Naive thymus-derived CD8-positive, alpha-beta T cell (primary cell): ENCODE measurements around the gene NPM3. TPM values are rescaled to one million over a fixed set of nuclear protein-coding genes. Genes with fewer than 3 reads are reported as not detected.

Experiments
- ATAC-seq, 2 donors: fragments of 150-1000 bp; cut with Tn5 transposase in 1 of 2; sonication (Bioruptor Pico), chemical (Tn5 transposase) in 1 of 2; 1 replicate in 1 of 2; 2 replicates in 1 of 2; pipeline ENCODE4 v1.10.0; 2021; ENCODE audit warnings: mild to moderate bottlenecking in 2 of 2, moderate library complexity in 2 of 2
- POLR2A ChIA-PET: fragments of 350-600 bp; sonication (Branson Sonifier 250); formaldehyde crosslinking; loops from one replicate; lab custom pipeline; 2021; ENCODE audit warnings: antibody characterized with exemption; lab: Charles Lee
- DNase-seq, 10 donors: peaks; one replicate each; pipeline versions ENCODE4 v3.0.0 to v3.0.0-alpha.2; 2020 to 2022
- H3K27ac Mint-ChIP-seq, 10 donors: one replicate each; pipeline ENCODE4 v1.8.0; 2020 to 2022; ENCODE audit warnings: mild to moderate bottlenecking in 10 of 10, mixed read lengths in 10 of 10, moderate library complexity in 4 of 10, inconsistent platforms in 1 of 10
- H3K27me3 Mint-ChIP-seq, 5 donors: one replicate each; pipeline ENCODE4 v1.8.0; 2021 to 2022; ENCODE audit warnings: mixed read lengths in 5 of 5
- H3K36me3 Mint-ChIP-seq, 3 donors: one replicate each; pipeline ENCODE4 v1.8.0; 2020 to 2022; ENCODE audit warnings: mixed read lengths in 3 of 3, mild to moderate bottlenecking in 2 of 3, inconsistent platforms in 1 of 3
- H3K4me1 Mint-ChIP-seq, 4 donors: one replicate each; pipeline ENCODE4 v1.8.0; 2021 to 2022; ENCODE audit warnings: mixed read lengths in 4 of 4
- H3K4me3 Mint-ChIP-seq, 10 donors: one replicate each; pipeline ENCODE4 v1.8.0; 2020 to 2022; ENCODE audit warnings: mild to moderate bottlenecking in 10 of 10, mixed read lengths in 10 of 10, moderate library complexity in 6 of 10, inconsistent platforms in 1 of 10
- H3K9me3 Mint-ChIP-seq, 9 donors: one replicate each; pipeline ENCODE4 v1.8.0; 2020 to 2022; ENCODE audit warnings: mixed read lengths in 9 of 9, mild to moderate bottlenecking in 3 of 9, inconsistent platforms in 1 of 9, moderate library complexity in 1 of 9
- polyA plus RNA-seq, 3 donors: library from polyadenylated mRNA; unstranded; fragments of 300-500 nt; fragmentation: Illumina TruSeq; gene quantifications; one replicate each; pipeline ENCODE4 v1.2.3, GENCODE V29; 2021
- total RNA-seq, 8 experiments: library from RNA in 2 of 8; stranded (reverse) in 2 of 8; gene quantifications; one replicate each; pipeline ENCODE4 v1.2.3 and lab custom pipeline; 2021 to 2026

Gene NPM3
- total and polyA plus RNA-seq, 5 experiments from 2014 or later = 14.6 to 19.3 (median 18.9) TPM

- DNase-seq = no peak
- peaks cover 9 to 28% (median 15%) of the 10 kb centered on the region in 4 donors for H3K4me1 Mint-ChIP-seq
- no peaks in the 10 kb centered on the region for H3K36me3 Mint-ChIP-seq
- H3K27ac Mint-ChIP-seq = peak overlapping the region in 2 of 10 donors; percentile 5 to 15
- H3K4me3 Mint-ChIP-seq = no peak overlapping the region
- ATAC-seq = no peak
- H3K27me3 Mint-ChIP-seq = no peaks in the 10 kb centered on the region
- POLR2A ChIA-PET = no interaction called here
- H3K9me3 Mint-ChIP-seq = no peaks in the 10 kb centered on the region
Observed at GRCh38 chr10:101824736-101825135, 41.5 kb upstream of the NPM3 start.

DNA sequence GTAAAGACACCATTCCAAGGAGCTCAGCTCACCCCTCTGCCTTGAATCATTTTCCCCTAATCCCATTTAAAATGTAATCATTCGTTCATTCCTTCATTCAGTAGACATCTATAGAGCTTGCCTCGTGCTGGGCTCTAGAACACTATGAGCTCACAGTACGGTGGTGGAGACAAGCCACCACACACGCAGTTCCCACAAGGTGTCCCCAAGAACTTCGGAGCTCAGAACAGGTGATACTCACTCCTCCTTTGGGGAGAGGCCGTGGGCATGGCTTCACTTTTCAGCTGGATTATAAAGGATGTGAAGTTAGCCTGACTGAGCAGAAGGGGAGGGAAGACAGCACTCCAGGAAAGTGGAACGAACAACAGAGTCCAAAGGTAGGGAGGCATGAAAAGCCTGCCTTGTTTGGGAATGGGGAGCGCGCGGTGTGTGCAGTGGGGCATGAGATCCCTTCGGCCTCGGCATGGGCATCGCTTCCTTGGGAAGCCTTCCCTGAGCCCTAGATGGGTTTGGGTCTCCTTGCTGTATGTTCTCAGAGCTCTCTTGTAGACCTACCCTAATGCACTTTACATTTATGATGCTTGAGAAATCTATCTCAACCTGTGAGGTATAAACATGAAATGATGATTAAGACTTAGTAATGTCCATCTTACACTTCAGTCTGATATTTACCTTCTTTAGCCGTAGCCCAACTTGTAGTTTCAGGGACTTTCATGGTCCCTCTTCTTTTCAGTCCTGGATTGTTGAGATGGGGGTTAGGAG lies 35.8 kb upstream of the NPM3 start:
- DNase-seq (peak in 1 of 10 donors; percentile 73), ATAC-seq (peak; percentile 35 to 45)
- Mint-ChIP-seq H3K4me3 (peak overlapping the region; percentile 94 to 100 (median 98)), H3K27me3 (peaks cover 0 to 2% (median 0%) of the 10 kb centered on the region in 5 donors), H3K36me3 (peaks cover 0 to 9% (median 0%) of the 10 kb centered on the region in 3 donors), H3K4me1 (peaks cover 34 to 51% (median 39%) of the 10 kb centered on the region in 4 donors), H3K27ac (peak overlapping the region; percentile 96 to 99 (median 98)), H3K9me3 (no peaks in the 10 kb centered on the region)
- POLR2A ChIA-PET = interaction anchor here (0.6 to 5.9 kb wide), 23 partner anchors 10 to 840 kb away, joined by 3 to 118 read pairs (median 5); partner anchors contain the start of genes FBXL15, FBXW4, LDB1 and NOLC1

GRCh38 chr10:101818119-101818871 lies 35.0 kb upstream of the NPM3 start, which contains the start of gene OGA:
Gene OGA, minus strand, starts transcription at chr10:101818444. Its CDS starts 422 bp downstream, at chr10:101818022.
- Mint-ChIP-seq H3K27ac (peak within 1 kb of the TSS; percentile 96 to 99 (median 98)), H3K27me3 (peaks cover 0 to 2% (median 0%) of the 10 kb centered on the region in 5 donors), H3K9me3 (no peaks in the 10 kb centered on the region), H3K4me3 (peak within 1 kb of the TSS; percentile 94 to 100 (median 98)), H3K36me3 (peaks cover 0 to 17% (median 0%) of the 10 kb centered on the region in 3 donors), H3K4me1 (peaks cover 37 to 59% (median 46%) of the 10 kb centered on the region in 4 donors)
- ATAC-seq = peak; percentile 90 to 91
- peak; percentile 93 to 100 (median 98) for DNase-seq
- POLR2A ChIA-PET = interaction anchor here (0.6 to 5.9 kb wide), 26 partner anchors 9 to 841 kb away, joined by 3 to 118 read pairs (median 4); partner anchors contain the start of genes FBXL15, FBXW4, LDB1 and NOLC1

DNA sequence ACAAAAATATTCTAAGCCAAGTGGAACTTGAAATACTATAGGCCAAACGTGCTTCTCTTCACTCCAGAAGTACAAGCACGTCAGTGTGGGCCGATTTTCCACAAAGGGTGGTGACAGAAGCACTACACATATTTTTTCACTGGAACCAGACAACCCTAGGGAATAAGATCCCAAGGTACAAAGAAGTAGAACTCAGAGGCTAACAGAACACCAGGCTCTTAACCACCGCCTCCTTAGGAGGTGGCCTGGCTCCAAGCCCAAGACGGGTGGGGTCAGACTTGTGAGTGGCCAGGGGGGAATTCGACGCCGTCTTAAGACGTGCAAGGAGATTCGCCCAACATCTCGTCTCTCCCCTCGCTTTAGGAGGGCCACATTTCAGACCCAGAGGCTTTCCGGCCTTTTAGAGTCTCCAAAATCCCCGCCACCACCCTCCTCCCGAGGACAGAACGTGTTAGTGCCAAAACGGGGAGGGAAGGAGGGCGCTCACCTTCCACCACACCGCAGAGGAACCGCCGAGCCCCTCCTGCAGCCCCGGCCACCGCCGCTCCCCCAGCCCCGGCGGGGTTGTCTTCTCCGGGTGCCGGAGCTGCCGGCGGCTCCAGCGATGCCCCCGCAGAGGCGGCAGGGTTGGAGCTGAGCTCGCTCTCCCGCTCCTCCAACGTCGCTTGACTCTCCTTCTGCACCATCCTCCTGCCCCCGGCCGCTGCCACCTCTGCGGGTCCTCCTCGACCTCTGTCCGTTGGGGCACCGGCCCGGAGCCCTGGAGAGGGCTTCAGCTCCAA lies 34.3 kb upstream of the NPM3 start:
- peaks cover 0 to 24% (median 0%) of the 10 kb centered on the region in 3 donors for H3K36me3 Mint-ChIP-seq
- peaks cover 36 to 66% (median 53%) of the 10 kb centered on the region in 4 donors for H3K4me1 Mint-ChIP-seq
- H3K9me3 Mint-ChIP-seq = no peaks in the 10 kb centered on the region
- peak; percentile 6 to 19 for ATAC-seq
- POLR2A ChIA-PET = interaction anchor here (0.6 to 5.9 kb wide), 25 partner anchors 12 to 824 kb away, joined by 3 to 118 read pairs (median 5); partner anchors contain the start of genes FBXL15, FBXW4, LDB1 and NOLC1
- H3K4me3 Mint-ChIP-seq = peak overlapping the region; percentile 94 to 100 (median 98)
- peak overlapping the region; percentile 96 to 99 (median 98) for H3K27ac Mint-ChIP-seq
- H3K27me3 Mint-ChIP-seq = peaks cover 0 to 2% (median 0%) of the 10 kb centered on the region in 5 donors
- DNase-seq = peak in 5 of 10 donors; percentile 18 to 43 (median 35)

- no peak for DNase-seq
- peak overlapping the region; percentile 94 to 100 (median 98) for H3K4me3 Mint-ChIP-seq
- no peaks in the 10 kb centered on the region for H3K9me3 Mint-ChIP-seq
- H3K27ac Mint-ChIP-seq = peak overlapping the region; percentile 82 to 99 (median 98)
- peaks cover 0 to 29% (median 0%) of the 10 kb centered on the region in 3 donors for H3K36me3 Mint-ChIP-seq
- ATAC-seq = no peak
- H3K4me1 Mint-ChIP-seq = peaks cover 34 to 67% (median 57%) of the 10 kb centered on the region in 4 donors
- POLR2A ChIA-PET = interaction anchor here (0.7 to 5.9 kb wide), 5 partner anchors 13 to 236 kb away, joined by 3 to 118 read pairs (median 4); no protein-coding TSS in a partner anchor
- H3K27me3 Mint-ChIP-seq = peaks cover 0 to 2% (median 0%) of the 10 kb centered on the region in 5 donors
Observed at GRCh38 chr10:101816913-101817336, 33.7 kb upstream of the NPM3 start.

- POLR2A ChIA-PET = interaction anchor here (0.7 to 5.9 kb wide), 4 partner anchors 14 to 237 kb away, joined by 3 to 118 read pairs (median 4); no protein-coding TSS in a partner anchor
- Mint-ChIP-seq H3K4me3 (peak overlapping the region; percentile 94 to 100 (median 98)), H3K4me1 (peaks cover 29 to 64% (median 56%) of the 10 kb centered on the region in 4 donors), H3K27me3 (peaks cover 0 to 2% (median 0%) of the 10 kb centered on the region in 5 donors), H3K36me3 (peaks cover 0 to 34% (median 0%) of the 10 kb centered on the region in 3 donors), H3K9me3 (no peaks in the 10 kb centered on the region), H3K27ac (peak overlapping the region in 8 of 10 donors; percentile 82 to 99 (median 97))
- ATAC-seq = no peak
- DNase-seq = no peak
Observed at GRCh38 chr10:101816376-101816775, 33.1 kb upstream of the NPM3 start.

DNA sequence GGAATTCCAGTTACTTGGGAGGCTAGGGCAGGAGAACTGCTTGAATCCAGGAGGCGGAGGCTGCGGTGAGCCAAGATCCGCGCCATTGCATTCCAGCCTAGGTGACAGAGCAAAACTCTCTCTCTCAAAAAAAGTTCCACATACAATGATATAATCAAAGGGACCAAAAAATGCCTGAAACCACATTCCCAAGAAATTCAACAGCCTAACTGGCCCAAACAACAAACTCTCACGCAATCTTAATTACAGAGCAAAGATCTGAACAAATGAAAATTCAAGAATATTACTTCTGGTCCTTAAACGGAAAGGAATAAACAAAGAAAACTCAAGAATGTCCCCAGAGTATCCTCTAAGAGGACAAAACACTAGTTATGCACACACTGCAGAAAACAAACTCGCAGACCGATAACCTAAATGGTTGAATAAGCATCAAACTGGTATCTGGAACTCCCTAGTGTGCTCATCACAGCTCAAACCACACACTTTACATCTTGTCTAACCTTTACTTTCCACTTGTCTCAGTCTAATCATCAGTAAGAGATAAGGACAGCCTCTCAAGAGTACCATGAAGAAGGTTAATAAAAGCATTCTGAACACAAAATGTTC lies 31.3 kb upstream of the NPM3 start:
- no peak for DNase-seq

DNA sequence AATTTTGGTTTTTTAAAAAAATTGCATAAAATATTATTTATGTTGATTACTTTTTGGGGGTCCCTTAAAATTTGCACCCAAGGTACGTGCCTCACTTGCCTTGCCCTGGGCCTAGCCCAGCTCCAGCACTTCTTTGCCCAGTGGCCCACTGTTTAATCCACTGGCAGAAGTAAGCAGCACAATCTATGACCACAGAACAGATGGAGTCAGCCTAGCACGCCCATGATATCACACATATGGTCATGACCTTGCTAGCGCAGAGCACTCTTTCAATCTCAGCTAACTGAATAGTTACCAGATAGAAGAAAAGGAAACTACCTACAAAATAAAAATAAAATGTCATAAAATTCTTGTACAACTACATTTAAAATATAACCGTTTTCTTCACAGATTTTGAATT lies 29.4 kb upstream of the NPM3 start:
- POLR2A ChIA-PET = interaction anchor here (1.0 kb wide), 1 partner anchor 10 kb away, joined by 3 read pairs; no protein-coding TSS in a partner anchor
- ATAC-seq (no peak), DNase-seq (no peak)
- Mint-ChIP-seq H3K4me3 (peak overlapping the region in 7 of 10 donors; percentile 24 to 100 (median 59)), H3K4me1 (peaks cover 20 to 69% (median 56%) of the 10 kb centered on the region in 4 donors), H3K36me3 (peaks cover 0 to 69% (median 0%) of the 10 kb centered on the region in 3 donors), H3K27ac (peak overlapping the region; percentile 17 to 99 (median 65)), H3K9me3 (no peaks in the 10 kb centered on the region), H3K27me3 (no peaks in the 10 kb centered on the region)

More for the DNA sequence above, 31.3 kb upstream of the NPM3 start:
- no peak for ATAC-seq
- H3K4me3 Mint-ChIP-seq = peak overlapping the region; percentile 94 to 100 (median 98)
- H3K4me1 Mint-ChIP-seq = peaks cover 26 to 70% (median 59%) of the 10 kb centered on the region in 4 donors
- H3K27me3 Mint-ChIP-seq = peaks cover 0 to 2% (median 0%) of the 10 kb centered on the region in 5 donors
- peaks cover 0 to 52% (median 0%) of the 10 kb centered on the region in 3 donors for H3K36me3 Mint-ChIP-seq
- H3K9me3 Mint-ChIP-seq = no peaks in the 10 kb centered on the region
- H3K27ac Mint-ChIP-seq = peak overlapping the region; percentile 54 to 99 (median 90)
- POLR2A ChIA-PET = interaction anchor here (0.5 to 5.9 kb wide), 6 partner anchors 10 to 179 kb away, joined by 3 to 118 read pairs (median 5); partner anchors contain the start of gene NPM3

DNA sequence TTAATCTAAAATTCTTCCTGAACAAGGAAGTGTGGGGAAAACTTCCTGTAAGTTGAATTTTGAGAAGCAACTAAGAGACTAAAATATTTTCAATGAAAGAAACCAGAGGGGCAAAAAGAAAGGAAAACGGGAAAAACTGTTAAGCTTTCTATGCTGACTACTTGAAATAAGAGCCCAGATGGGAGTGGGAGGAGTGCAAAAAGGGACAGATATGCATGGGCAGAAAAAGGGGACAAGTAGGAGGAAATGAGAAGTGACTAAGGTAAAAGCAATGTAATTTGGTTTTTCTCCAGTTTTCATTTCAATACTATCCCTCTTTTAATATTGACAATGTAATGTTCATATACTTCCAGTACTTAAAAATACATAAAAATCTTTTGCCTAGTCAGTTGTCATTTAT lies 23.9 kb upstream of the NPM3 start:
- ATAC-seq = no peak
- peaks cover 5 to 42% (median 35%) of the 10 kb centered on the region in 4 donors for H3K4me1 Mint-ChIP-seq
- POLR2A ChIA-PET = no interaction called here
- peaks cover 0 to 90% (median 5%) of the 10 kb centered on the region in 3 donors for H3K36me3 Mint-ChIP-seq
- no peaks in the 10 kb centered on the region for H3K27me3 Mint-ChIP-seq
- H3K27ac Mint-ChIP-seq = peak overlapping the region in 5 of 10 donors; percentile 23 to 76 (median 47)
- no peaks in the 10 kb centered on the region for H3K9me3 Mint-ChIP-seq
- no peak for DNase-seq
- H3K4me3 Mint-ChIP-seq = no peak overlapping the region

DNA sequence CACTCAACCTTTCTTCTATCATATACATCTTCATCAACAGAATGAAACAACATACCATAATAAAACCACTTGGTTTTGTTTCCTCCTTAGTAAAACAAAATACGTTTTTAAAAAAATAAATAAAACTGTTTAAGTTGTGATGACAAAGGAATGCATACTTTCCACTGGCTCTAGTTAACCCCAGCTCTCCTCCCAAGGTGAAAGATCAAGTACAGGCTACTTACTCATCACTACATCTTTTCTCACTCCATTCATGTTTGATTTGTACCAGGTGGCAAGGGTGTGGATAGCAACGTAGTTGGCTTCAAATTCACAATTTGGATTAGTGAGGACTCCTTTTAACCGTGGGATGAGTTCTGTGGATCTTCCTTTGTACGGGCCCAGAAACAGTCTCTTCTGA lies 20.3 kb upstream of the NPM3 start:
- ATAC-seq (no peak), DNase-seq (no peak)
- peaks cover 6 to 91% (median 19%) of the 10 kb centered on the region in 3 donors for H3K36me3 Mint-ChIP-seq
- POLR2A ChIA-PET = interaction anchor here (0.6 to 0.7 kb wide), 2 partner anchors 24 to 65 kb away, joined by 3 to 7 read pairs; no protein-coding TSS in a partner anchor
- peaks cover 15 to 42% (median 39%) of the 10 kb centered on the region in 4 donors for H3K4me1 Mint-ChIP-seq
- peak overlapping the region in 1 of 10 donors; percentile 28 for H3K27ac Mint-ChIP-seq
- H3K4me3 Mint-ChIP-seq = no peak overlapping the region
- H3K9me3 Mint-ChIP-seq = no peaks in the 10 kb centered on the region
- no peaks in the 10 kb centered on the region for H3K27me3 Mint-ChIP-seq
